Stimulated activated CD4-positive, alpha-beta T cell treated with anti-CD3 and anti-CD28 coated beads, TNF-alpha, amount 100 ng/mL, for 4 hours (primary cell): Measurements from ENCODE around the gene PADI2.

Experiments
- DNase-seq, 3 experiments: peaks; one replicate each; pipeline ENCODE4 v3.0.0-alpha.2; 2020; ENCODE audit warnings: low read depth in 3 of 3

Gene PADI2

DNA sequence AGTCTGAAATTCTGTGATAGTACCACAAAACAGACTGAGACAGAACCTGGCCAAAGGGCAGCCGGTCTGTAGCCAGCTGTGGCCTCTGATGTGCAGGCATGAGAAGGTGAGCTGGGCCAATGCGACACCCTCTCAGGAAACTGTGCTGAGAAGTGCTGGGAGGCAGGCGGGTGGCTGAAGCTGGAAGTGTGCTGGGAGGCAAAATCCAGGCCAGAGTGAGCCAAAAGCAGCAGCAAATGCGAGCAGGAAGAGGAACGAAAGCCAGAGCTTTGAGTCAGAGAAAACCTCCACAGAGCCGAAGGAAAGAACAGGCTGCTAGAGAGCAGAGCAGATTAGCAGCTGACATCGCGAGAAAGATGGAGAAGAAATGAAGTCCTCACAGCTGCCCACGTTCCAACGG is 97.4 kb downstream of the PADI2 start:
- DNase-seq: no peak

DNA sequence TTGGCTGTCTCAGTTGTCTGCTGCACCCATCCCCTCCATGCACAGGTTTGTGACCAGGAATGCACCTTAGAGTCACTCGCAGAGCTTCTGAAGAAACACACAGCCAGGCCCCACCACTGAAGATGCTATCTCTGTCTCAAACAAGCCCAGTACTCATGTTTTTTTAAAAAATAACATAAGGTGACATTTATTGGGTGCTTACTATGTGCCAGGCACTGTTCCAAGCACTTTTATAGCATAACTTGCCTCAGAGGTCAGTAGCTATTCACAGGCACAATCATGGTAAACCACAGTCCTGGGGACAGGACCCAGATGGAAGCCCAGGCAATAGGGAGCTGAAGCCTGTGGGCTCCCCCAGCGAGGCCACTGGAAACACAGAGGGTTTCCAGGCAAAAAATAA is 98.7 kb downstream of the PADI2 start:
- DNase-seq: no peak

DNA sequence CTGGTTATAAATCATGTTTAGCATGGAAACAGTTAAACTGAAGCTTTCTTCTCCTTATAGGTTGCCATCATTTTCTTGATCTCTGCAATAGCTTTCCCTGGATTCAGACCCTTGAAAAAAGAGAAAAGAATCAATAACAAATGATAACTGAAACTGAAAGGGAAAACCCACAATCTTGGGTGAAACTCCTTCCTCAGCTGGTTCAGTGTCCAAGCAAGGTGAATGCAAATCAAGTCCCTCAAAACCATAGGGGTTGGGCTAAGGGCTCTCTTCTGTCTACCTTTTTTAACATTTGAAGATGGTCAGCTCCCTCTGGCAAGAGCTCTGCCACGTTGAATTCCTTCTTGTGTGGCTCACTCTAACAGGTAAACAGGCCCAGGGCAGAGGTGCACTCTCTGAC is 100.4 kb downstream of the PADI2 start:
- no peak for DNase-seq

DNA sequence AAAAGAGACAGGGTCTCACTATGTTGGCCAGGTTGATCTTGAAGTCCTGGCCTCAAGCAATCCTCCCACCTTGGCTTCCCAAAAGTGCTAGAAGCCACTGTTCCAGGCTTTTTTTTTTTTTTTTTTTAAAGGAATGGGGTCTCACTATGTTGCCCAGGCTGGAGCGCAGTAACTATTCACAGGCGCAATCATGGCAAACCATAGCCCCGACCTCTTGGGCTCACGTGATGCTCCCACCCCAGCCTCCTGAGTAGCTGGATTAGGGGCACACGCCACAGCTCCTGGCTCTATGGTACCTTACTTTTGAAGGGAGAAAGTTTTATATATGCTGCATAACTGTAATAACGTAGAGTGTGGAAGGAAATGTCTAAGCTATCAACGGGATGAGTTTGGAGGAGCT is 101.8 kb downstream of the PADI2 start:
- no peak for DNase-seq
